Fibroblast of upper back skin (primary cell): ENCODE data around the gene ZNF12.
A peak's percentile ranks its signal among the peaks of the same experiment; 100 is the strongest.

Experiments
- DNase-seq: peaks from one replicate; pipeline ENCODE4 v3.0.0-alpha.2; 2013

Gene ZNF12

GRCh38 chr7:6644728-6645127, 62.0 kb downstream of the ZNF12 start:
- DNase-seq = no peak

DNA sequence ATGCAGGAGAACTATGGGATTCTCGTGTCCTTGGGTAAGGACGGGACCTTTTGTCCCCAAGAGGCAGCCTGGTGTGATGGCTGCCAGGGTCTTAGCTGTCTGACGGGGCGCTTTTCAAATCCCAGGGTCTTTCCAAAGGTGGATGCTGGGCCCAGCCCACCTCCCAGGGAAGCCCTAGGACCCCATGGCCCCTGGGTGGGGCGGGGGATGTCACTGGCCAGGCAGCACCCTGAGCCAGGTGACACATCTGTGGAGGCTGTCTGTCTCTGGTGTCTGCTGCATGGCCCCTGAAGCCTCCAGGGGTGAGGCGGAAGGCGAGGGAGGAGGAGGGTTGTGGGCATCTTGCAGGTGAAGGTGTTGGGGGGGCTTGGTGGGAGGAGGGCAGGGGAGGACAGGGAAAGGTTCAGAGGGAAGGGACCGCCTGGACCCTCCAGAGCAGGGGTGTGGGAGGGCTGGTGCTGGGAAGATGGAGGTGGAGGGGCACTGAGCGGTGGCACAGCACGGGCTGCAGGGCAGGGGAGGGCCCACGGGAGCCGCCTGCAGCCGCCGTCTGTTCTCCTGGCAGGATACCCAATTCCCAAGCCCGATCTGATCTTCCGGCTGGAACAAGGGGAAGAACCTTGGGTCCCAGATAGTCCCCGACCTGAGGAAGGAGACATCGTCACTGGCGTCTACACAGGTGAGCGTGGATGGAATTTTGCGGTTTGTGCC, 62.7 kb downstream of the ZNF12 start:
- no peak for DNase-seq

DNA sequence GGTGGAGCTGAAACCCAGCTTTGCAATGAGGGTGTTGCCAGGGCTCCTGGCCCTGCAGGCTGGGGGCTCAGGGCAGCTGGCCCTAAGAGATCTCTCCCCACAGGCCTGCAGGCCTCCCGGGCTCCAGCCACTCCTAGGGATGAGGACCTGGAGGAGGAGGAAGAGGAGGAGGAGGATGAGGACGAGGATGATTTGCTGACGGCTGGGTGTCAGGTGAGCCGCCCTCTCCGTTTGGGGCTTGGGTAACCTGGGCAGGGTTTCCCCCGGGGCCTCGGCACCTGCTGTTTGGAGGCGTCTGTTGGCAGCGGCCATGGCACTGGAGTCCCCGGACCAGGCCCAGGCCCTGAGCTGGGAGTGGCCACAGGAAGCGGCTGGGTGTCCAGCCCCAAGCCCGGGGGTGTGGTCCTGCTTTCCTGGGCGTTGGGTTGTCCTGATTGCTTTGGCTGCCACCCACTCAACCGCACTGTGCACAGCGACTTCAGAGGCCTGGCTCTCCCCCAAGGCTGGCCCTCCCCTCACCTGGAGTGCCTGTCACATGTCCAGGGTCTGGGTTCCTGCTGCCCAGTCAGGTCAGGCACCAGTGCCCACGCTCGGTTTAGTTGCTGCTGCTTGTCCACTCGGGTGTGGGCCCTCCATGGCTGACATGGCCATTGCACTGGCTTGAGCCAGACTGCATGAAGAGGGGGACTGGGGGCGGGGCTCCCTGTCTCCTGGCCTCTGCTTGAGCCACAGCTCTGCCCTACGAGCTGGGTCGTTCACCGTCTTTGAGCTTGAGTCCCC, 63.7 kb downstream of the ZNF12 start:
- no peak for DNase-seq

- DNase-seq = no peak
These were observed 64.4 kb downstream of the ZNF12 start for GRCh38 chr7:6642239-6642839.

DNA sequence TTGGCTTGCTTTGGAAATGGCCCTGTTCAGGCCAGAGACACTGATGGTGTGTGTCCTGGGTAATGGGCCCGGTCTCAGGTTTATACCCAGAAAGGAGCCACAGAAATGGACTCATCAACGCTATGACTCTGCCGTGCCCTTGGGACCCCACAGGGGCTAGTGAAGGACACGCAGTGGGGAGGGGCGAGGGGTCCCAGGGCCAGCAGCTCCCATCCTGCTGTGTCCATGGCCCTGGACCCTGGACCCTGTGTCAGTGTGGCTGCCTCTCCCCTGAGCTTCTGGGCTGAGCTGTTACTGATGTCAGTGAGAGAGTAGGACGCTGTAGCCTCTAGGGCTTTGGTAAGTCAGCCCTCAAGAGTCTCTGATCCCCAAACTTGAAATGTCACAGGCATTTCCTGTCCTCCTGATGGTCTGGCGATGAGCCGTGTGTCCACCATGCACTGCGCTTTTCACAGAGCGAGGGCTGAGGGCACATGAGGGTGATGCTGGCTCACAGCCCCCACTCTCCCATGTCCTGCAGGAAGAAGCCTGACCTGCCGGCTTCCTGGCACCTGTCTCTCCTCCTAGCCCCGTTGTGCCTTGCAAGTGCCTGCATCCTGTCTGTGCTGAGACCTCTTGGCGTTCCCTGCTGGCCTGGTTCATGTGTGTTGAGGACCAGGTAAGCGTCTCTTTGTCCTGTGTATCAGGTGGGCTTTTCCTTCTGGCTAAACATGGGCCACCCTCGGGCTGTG, 65.3 kb downstream of the ZNF12 start:
- DNase-seq = no peak

DNA sequence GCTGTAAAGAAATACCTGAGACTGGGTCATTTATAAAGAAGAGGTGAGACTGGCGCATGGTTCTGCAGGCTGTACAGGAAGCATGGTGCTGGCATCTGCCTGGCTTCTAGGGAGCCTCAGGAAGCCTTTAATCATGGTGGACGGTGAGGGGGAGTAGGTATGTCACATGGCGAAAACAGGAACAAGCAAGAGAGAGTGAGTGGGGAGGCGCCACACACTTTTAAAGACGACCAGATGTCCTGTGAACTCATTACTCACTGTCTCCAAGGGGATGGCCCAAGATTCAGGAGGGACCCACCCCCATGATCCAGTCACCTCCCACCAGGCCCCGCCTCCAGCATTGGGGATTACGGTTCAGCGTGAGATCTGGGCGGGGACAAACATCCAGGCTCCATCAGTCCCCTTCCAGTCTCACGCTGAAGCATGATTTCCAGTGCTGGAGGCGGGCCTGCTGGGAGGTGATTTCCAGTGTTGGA, 66.5 kb downstream of the ZNF12 start:
- peak; percentile 36 for DNase-seq

DNA sequence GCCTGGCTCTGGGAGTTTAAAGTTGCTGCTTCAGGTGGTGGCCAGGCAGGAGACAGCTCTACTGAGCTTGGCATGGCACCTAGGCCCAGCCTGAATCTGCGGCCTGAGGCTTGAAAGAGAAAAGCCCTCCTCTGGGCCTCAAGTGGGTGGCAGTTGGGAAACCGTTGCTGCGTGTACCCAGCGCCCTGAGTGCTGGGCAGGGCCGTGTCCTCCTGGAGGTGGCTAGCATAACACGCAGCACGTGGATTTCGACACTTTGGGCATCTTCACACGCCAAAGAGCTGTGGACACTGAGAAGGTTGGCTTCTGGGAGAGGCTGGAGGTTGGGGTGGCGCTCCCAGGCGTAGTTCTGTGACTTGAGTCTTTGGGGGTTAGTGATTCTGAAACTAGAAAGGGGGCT, 67.1 kb downstream of the ZNF12 start:
- DNase-seq = no peak

GRCh38 chr7:6639032-6639431, 67.7 kb downstream of the ZNF12 start:
- DNase-seq = no peak
